Activated CD4-positive, alpha-beta T cell treated with anti-CD3 and anti-CD28 coated beads for 36 hours (primary cell): ENCODE data around the gene NFIL3. TPM values are rescaled to one million over a fixed set of nuclear protein-coding genes. Genes with fewer than 3 reads are reported as not detected.
"Not testable (repeated sequence)": the region's sequence is repeated elsewhere in the genome, so short reads cannot be mapped to it uniquely, and the experiment has no call there.

Experiments
- ATAC-seq: fragments of 200-7000 bp; cut with Tn5 transposase; one replicate; pipeline ENCODE4 v1.10.0; 2021; ENCODE audit warnings: mild to moderate bottlenecking, moderate library complexity
- CTCF ChIA-PET: fragments of 350-600 bp; sonication (Branson Sonifier 250); formaldehyde crosslinking; loops from one replicate; lab custom pipeline; 2021; ENCODE audit warnings: antibody characterized with exemption; lab: Charles Lee
- POLR2A ChIA-PET: fragments of 350-600 bp; sonication (Branson Sonifier 250); formaldehyde crosslinking; loops from one replicate; lab custom pipeline; 2021; ENCODE audit warnings: antibody characterized with exemption, inconsistent platforms; lab: Charles Lee
- DNase-seq: peaks from one replicate; pipeline ENCODE4 v3.0.0-alpha.2; 2020
- H3K27ac Mint-ChIP-seq: one replicate; pipeline ENCODE4 v1.8.0; 2021; ENCODE audit warnings: mixed read lengths
- H3K27me3 Mint-ChIP-seq: one replicate; pipeline ENCODE4 v1.8.0; 2021; ENCODE audit warnings: mixed read lengths
- H3K36me3 Mint-ChIP-seq: one replicate; pipeline ENCODE4 v1.8.0; 2021; ENCODE audit warnings: low read depth, mixed read lengths
- H3K4me1 Mint-ChIP-seq: one replicate; pipeline ENCODE4 v1.8.0; 2021; ENCODE audit warnings: mixed read lengths
- H3K4me3 Mint-ChIP-seq: one replicate; pipeline ENCODE4 v1.8.0; 2021; ENCODE audit warnings: mild to moderate bottlenecking, moderate library complexity, mixed read lengths
- H3K9me3 Mint-ChIP-seq: one replicate; pipeline ENCODE4 v1.8.0; 2021; ENCODE audit warnings: low read depth, mixed read lengths
- intact Hi-C, 2 experiments: fragments of 100-400 bp; cut with DNase I in 1 of 2; cut with micrococcal nuclease in 1 of 2; formaldehyde crosslinking; loops; one replicate each; pipeline versions ENCODE4 v1.14.2 to v1.15.1; 2022 to 2024; cut with DNase I, micrococcal nuclease
- total RNA-seq, 2 experiments: library from RNA; stranded (reverse); gene quantifications; one replicate each; pipeline ENCODE4 v1.2.3, GENCODE V29; 2021

Gene NFIL3
- total RNA-seq: 100 to 1,000 TPM; 120 to 122 TPM

GRCh38 chr9:91423785-91424402, at the start of gene NFIL3:
TSS of gene NFIL3 (minus strand) at chr9:91423832. CDS start at chr9:91410734, 13,098 bp downstream.
- Mint-ChIP-seq H3K27ac (peak within 1 kb of the TSS; percentile 95), H3K27me3 (peaks cover 3% of the 10 kb centered on the region), H3K9me3 (no peaks in the 10 kb centered on the region), H3K4me1 (peaks cover 55% of the 10 kb centered on the region), H3K4me3 (peak within 1 kb of the TSS; percentile 98), H3K36me3 (peaks cover 30% of the 10 kb centered on the region)
- DNase-seq (peak; percentile 86), ATAC-seq (peak; percentile 52)
- ChIA-PET POLR2A (interaction anchor here (0.6 to 3.4 kb wide), 14 partner anchors 9 to 508 kb away, joined by 3 to 24 read pairs (median 4); partner anchors contain the start of gene AUH), CTCF (interaction anchor here (0.7 to 2.9 kb wide), 7 partner anchors 9 to 508 kb away, joined by 3 to 10 read pairs (median 3); no protein-coding TSS in a partner anchor)
- intact Hi-C loops: loop anchor here (1.0 to 10.0 kb wide), 9 partner anchors 65 to 2002 kb away; no protein-coding TSS in a partner anchor

GRCh38 chr9:91471524-91471923, 47.9 kb upstream of the NFIL3 start:
- H3K27me3 Mint-ChIP-seq: peaks cover 30% of the 10 kb centered on the region
- CTCF ChIA-PET, POLR2A ChIA-PET, H3K27ac Mint-ChIP-seq, H3K4me3 Mint-ChIP-seq, H3K36me3 Mint-ChIP-seq, intact Hi-C loops, H3K4me1 Mint-ChIP-seq, DNase-seq, ATAC-seq, H3K9me3 Mint-ChIP-seq: not testable (repeated sequence)

- no peak overlapping the region for H3K4me3 Mint-ChIP-seq
- ATAC-seq: no peak
- H3K9me3 Mint-ChIP-seq: peaks cover 13% of the 10 kb centered on the region
- DNase-seq: no peak
- intact Hi-C loops: no loop called here
- no peak overlapping the region for H3K27ac Mint-ChIP-seq
- peaks cover 34% of the 10 kb centered on the region for H3K27me3 Mint-ChIP-seq
- no peaks in the 10 kb centered on the region for H3K4me1 Mint-ChIP-seq
- H3K36me3 Mint-ChIP-seq: no peaks in the 10 kb centered on the region
- CTCF ChIA-PET: no interaction called here
- POLR2A ChIA-PET: no interaction called here
Measured at GRCh38 chr9:91465420-91465819, 41.8 kb upstream of the NFIL3 start.

- DNase-seq: no peak
- CTCF ChIA-PET: interaction anchor here (0.6 to 0.8 kb wide), 3 partner anchors 14 to 426 kb away, joined by 3 read pairs; no protein-coding TSS in a partner anchor
- POLR2A ChIA-PET: interaction anchor here (0.7 kb wide), 1 partner anchor 289 kb away, joined by 3 read pairs; no protein-coding TSS in a partner anchor
- intact Hi-C loops: no loop called here
- Mint-ChIP-seq H3K27me3 (peaks cover 34% of the 10 kb centered on the region), H3K36me3 (no peaks in the 10 kb centered on the region), H3K4me3 (no peak overlapping the region), H3K4me1 (no peaks in the 10 kb centered on the region), H3K27ac (no peak overlapping the region), H3K9me3 (no peaks in the 10 kb centered on the region)
- no peak for ATAC-seq
Measured at GRCh38 chr9:91458906-91459305, 35.3 kb upstream of the NFIL3 start.

GRCh38 chr9:91452844-91453243, 29.2 kb upstream of the NFIL3 start:
- ChIA-PET POLR2A (no interaction called here), CTCF (interaction anchor here (1.5 kb wide), 1 partner anchor 537 kb away, joined by 3 read pairs; no protein-coding TSS in a partner anchor)
- intact Hi-C loops: no loop called here
- DNase-seq: no peak
- no peak for ATAC-seq
- Mint-ChIP-seq H3K27ac (no peak overlapping the region), H3K9me3 (no peaks in the 10 kb centered on the region), H3K4me3 (no peak overlapping the region), H3K4me1 (no peaks in the 10 kb centered on the region), H3K36me3 (no peaks in the 10 kb centered on the region), H3K27me3 (peaks cover 27% of the 10 kb centered on the region)

- Mint-ChIP-seq H3K27me3 (peaks cover 25% of the 10 kb centered on the region), H3K4me1 (no peaks in the 10 kb centered on the region), H3K9me3 (no peaks in the 10 kb centered on the region), H3K4me3 (no peak overlapping the region), H3K27ac (no peak overlapping the region), H3K36me3 (no peaks in the 10 kb centered on the region)
- POLR2A ChIA-PET: no interaction called here
- CTCF ChIA-PET: interaction anchor here (0.9 kb wide), 1 partner anchor 12 kb away, joined by 3 read pairs; no protein-coding TSS in a partner anchor
- intact Hi-C loops: no loop called here
- ATAC-seq (no peak), DNase-seq (no peak)
Measured at GRCh38 chr9:91451431-91452270, 28.0 kb upstream of the NFIL3 start.

GRCh38 chr9:91445135-91445534, 21.5 kb upstream of the NFIL3 start:
- ChIA-PET CTCF (interaction anchor here (1.4 kb wide), 1 partner anchor 530 kb away, joined by 4 read pairs; no protein-coding TSS in a partner anchor), POLR2A (no interaction called here)
- H3K4me3 Mint-ChIP-seq: no peak overlapping the region
- H3K27me3 Mint-ChIP-seq: peaks cover 30% of the 10 kb centered on the region
- peaks cover 4% of the 10 kb centered on the region for H3K36me3 Mint-ChIP-seq
- intact Hi-C loops: no loop called here
- H3K27ac Mint-ChIP-seq: no peak overlapping the region
- peaks cover 11% of the 10 kb centered on the region for H3K9me3 Mint-ChIP-seq
- ATAC-seq: no peak
- no peaks in the 10 kb centered on the region for H3K4me1 Mint-ChIP-seq
- no peak for DNase-seq

- H3K4me1 Mint-ChIP-seq: no peaks in the 10 kb centered on the region
- peaks cover 11% of the 10 kb centered on the region for H3K9me3 Mint-ChIP-seq
- DNase-seq (no peak), ATAC-seq (no peak)
- ChIA-PET POLR2A (no interaction called here), CTCF (interaction anchor here (0.5 to 1.5 kb wide), 3 partner anchors 12 to 261 kb away, joined by 3 to 4 read pairs (median 3); no protein-coding TSS in a partner anchor)
- no peak overlapping the region for H3K27ac Mint-ChIP-seq
- H3K27me3 Mint-ChIP-seq: peaks cover 34% of the 10 kb centered on the region
- H3K4me3 Mint-ChIP-seq: no peak overlapping the region
- H3K36me3 Mint-ChIP-seq: peaks cover 4% of the 10 kb centered on the region
- intact Hi-C loops: no loop called here
Measured at GRCh38 chr9:91443994-91444392, 20.4 kb upstream of the NFIL3 start.

GRCh38 chr9:91443321-91443993, 19.8 kb upstream of the NFIL3 start:
- DNase-seq (no peak), ATAC-seq (no peak)
- Mint-ChIP-seq H3K4me1 (no peaks in the 10 kb centered on the region), H3K4me3 (no peak overlapping the region), H3K27me3 (peaks cover 34% of the 10 kb centered on the region), H3K27ac (no peak overlapping the region), H3K9me3 (peaks cover 11% of the 10 kb centered on the region), H3K36me3 (peaks cover 4% of the 10 kb centered on the region)
- intact Hi-C loops: no loop called here
- POLR2A ChIA-PET: no interaction called here
- CTCF ChIA-PET: interaction anchor here (0.5 to 1.5 kb wide), 4 partner anchors 12 to 544 kb away, joined by 3 to 4 read pairs (median 3); no protein-coding TSS in a partner anchor

GRCh38 chr9:91436841-91437240, 13.2 kb upstream of the NFIL3 start:
- ATAC-seq: no peak
- no peak overlapping the region for H3K4me3 Mint-ChIP-seq
- no peak overlapping the region for H3K27ac Mint-ChIP-seq
- H3K4me1 Mint-ChIP-seq: peaks cover 3% of the 10 kb centered on the region
- DNase-seq: no peak
- H3K9me3 Mint-ChIP-seq: no peaks in the 10 kb centered on the region
- peaks cover 29% of the 10 kb centered on the region for H3K27me3 Mint-ChIP-seq
- POLR2A ChIA-PET: interaction anchor here (0.6 kb wide), 1 partner anchor 397 kb away, joined by 5 read pairs; no protein-coding TSS in a partner anchor
- intact Hi-C loops: no loop called here
- CTCF ChIA-PET: interaction anchor here (0.9 kb wide), 1 partner anchor 403 kb away, joined by 4 read pairs; no protein-coding TSS in a partner anchor
- H3K36me3 Mint-ChIP-seq: no peaks in the 10 kb centered on the region
